ENCODE measurements around the gene JADE3.

Gene JADE3

DNA sequence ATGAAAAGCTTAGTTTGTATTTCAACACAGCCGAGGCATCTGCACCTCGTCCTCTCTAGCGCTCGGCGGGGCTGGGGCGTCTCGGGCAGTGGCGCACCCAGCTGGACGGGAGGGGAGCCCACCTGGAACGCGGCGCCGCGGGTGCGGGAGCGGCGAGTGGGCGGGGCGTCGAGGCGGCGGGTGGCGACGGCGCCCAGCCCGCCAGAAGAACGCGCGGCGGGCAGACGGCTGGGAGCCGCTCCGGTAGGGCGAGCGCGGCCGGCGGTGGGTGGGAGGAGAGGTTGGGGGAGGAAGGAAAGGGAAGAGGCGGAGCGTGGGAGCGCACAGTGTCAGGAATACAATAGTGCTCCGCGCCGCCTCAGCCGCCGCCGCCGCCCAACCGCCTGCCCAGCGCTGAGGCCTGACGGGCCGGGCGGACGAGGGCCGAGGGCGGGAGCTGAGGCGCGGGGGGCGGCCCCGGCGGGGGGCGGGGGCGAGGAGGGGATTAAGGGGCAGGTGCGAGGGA is at the start of gene JADE3:
TSS of gene JADE3 (plus strand) at position 324 of the 505 bp plus-strand sequence. CDS start 72,474 bp downstream, outside the sequence.
- DNase-seq (ENCODE audit: low read depth in 2 of 2): no peak

DNA sequence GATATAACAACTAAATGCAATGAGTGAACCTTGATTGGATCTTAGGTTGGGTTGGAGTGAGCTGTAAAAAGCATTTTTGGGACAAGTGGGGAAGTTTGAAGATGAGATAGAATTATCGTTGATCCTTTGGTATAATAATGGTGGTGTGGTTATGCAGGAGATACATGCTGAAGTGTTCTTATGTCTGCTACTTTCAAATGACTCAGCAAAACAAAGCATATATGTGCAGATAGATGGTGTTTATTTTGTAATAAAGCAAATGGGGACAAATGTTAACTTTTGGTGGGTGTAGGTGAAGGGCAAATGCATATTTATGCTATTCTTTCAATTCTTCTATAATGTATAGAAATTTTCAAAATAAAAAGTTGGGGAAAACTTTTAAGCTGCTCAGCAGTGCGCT is 49.1 kb upstream of the JADE3 start:
- no peak for DNase-seq (ENCODE audit: low read depth in 2 of 2)

DNA sequence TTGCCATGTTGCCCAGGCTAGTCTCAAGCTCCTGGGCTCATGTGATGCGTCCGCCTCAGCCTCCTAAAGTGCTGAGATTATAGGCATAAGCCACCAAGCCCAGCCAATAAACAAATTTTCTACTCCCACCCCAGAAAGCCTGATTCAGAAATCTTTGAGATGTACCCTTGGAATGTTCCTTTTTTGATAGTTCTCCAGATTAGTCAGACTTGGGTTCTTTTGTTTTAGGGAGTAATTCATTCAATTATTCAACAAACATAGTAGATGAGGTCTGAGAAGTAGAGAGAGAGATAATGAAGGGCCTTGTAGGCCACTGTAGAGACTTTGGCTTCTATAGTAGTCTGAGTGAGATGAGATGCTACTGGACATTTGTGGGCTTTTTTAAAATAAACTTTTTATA is 47.6 kb upstream of the JADE3 start:
- no peak for DNase-seq (ENCODE audit: low read depth in 2 of 2)

DNA sequence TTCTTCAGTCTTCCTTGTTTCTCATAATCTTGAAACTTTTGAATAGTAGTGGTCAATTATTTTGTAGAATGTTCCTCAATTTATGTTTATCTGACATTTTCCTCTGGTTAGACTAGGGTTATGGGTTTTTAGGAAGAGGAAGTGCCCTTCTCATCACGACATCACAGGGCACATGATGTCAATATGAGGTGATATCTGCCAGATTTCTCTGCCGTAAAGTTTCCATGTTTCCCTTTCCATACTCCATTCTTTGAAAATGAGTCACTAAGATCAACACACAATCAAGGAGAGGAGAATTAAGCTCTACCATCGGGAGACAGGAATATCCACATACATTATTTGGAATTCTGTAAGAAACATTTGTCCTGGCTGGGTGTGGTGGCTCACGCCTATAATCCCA is 46.9 kb upstream of the JADE3 start:
- DNase-seq (ENCODE audit: low read depth in 2 of 2): no peak

DNA sequence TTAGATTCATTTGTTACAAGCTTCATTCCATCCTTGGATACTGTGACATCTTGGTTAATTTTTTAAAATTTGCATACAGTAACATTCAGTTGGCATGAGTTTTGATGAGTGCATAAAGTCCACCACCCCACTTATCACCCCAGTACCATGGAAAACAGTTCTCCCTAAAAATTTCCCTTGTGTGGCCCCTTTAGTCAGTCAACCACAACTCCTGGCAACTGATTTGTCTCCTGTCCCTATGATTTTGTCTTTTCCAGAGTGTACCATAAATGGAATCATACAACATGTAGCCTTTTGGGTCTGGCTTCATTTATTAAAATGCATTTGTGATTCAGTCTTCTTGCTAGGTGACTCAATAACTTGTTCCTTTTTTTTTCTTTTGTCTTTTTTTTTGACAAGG is 45.5 kb upstream of the JADE3 start:
- no peak for DNase-seq (ENCODE audit: low read depth in 2 of 2)

DNA sequence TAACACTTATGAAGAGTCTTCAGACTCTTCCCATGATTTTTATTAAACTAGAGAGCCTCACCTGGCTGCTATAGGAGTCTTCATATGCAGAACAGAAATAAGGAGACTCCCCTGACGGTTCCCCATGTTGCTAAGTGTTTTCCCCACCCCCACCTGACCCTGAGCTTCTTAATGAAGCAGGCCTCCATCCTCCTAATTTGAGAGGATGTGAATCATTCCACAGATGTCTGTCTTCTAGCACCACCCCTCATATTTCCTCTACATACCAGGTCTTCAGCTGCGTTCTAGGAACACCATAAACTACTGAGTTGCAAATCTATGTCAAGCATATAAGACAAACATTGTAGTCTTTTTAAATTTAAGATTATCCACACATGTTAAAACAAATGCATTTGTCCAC is 38.5 kb upstream of the JADE3 start:
- DNase-seq (ENCODE audit: low read depth in 2 of 2): no peak

DNA sequence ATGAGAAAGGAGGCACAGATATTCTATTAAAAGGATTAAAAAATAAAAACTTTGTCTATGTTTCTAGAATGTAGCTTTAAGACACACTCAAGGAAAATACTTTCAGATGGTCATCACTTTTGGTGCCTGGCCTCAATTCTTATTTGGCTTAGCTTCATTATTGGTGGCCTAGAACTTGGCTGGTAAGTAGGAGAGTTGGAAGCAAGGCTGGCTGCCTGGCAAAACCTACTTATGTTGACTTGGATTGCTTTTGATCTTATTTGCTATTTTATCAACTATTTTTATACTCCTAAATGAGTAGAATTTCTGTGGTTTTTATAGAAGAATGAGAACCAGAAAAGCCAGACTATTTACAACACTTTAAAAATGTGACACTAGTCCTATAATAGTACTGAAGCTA is 35.3 kb upstream of the JADE3 start:
- DNase-seq (ENCODE audit: low read depth in 2 of 2): no peak

DNA sequence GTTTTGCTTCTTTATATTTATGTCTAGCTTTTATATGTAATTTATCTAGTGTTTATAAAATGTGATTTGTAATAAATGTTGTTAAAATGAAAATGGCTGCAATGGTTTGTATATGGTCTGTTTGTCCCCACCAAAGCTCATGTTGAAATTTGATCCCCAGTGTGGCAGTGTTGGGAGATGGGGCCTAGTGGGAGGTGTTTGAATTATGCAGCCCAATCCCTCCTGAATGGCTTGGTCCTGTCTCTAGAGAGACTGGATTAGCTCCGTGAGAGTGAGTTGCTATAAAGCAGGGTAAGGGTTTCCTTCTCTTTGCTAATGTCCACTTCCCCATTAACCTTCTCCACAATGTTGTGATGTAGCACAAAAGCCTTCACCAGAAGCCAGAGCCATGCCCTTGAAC is 30.0 kb upstream of the JADE3 start:
- no peak for DNase-seq (ENCODE audit: low read depth in 2 of 2)

DNA sequence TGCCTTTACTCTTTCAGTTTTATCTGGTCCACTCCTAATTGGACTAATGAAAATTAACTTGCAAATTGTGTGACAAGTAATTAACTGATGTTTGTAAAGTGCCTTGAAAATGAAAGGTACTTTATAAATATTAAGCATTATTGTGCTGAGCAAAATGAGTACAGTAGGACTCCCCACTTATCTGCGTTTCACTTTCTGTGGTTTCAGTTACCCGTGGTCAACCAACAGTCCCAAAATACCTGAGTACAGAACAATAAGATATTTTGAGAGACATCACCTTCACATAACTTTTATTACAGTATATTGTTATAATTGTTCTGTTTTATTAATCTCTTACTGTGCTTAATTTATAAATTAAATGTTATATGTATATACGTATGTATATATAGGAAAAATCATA is 27.4 kb upstream of the JADE3 start:
- DNase-seq (ENCODE audit: low read depth in 2 of 2): no peak

DNA sequence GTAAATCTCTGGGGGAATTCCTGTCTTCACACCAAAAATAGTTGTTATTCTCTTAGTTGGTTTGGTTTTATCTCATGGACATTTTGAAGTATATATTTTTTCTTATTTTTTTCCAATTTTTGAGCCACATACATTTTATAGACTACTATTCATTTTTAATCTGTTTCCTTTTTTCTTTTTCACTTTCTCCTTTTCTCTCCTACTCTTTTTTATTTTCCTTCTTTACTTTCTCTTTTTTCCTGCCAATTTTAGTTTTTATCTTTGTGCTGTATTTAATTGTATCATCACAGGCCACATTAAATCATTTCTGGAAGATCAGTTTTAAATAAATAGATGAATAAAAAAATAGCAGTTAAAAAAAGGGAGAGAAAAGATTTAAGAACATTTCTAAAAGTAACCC is 14.0 kb upstream of the JADE3 start:
- DNase-seq (ENCODE audit: low read depth in 2 of 2): no peak

DNA sequence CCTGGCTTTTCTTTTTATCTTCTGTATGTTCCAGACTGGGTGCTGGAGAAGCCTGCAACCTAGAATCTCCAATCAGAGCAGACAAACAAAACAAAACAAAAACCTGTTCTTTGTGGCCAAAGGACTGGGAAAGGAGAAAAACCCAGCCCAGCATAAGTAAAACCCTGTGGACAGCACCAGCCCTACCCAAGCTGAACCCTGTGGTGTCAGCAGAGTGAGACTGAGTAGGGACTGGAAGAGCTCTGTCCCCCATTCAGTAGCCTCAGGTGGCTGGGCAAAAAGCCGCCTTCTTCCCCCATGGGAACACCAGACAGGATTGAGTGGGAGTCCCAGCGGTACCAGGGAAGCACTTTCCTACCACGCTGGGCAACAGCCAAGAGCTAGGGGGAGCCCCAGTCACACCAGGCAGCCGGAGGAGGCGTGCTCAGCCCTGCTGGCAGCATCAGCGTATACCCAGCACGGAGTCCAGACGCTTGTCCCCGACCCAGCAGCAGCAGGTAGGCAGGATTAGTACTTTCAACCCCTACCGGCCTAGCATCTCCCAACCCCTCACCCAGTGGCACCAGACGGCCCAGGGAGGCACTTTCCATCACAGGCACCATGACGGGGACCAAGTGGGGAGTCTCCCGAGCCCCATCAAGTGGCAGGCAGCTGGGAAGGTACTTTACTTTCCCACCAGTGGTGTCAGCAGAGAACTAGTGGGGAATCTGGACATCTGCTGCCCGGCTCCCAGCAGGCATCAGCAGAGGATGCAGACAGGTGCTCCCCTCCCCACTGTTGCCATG is 8.6 kb upstream of the JADE3 start:
- peak in 1 of 2 donors; percentile 9 for DNase-seq (ENCODE audit: low read depth in 2 of 2)

DNA sequence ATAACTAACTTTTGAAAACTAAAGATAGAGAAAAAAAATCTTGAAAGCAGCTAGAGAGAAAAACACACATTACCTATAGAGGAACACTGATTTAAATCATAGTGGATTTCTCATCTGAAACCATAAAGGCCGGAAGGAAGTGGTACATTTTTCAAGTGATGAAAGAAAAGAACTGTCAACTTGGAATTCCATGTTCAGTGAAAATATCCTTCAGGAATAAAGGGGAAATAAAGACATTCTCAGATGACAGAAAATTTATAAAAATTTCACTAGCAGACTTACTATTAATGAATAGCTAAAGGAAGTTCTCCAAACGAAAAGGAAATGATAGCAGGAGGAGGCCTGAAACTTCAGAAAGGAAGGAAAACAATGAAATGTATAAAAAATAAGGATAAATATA is 7.6 kb upstream of the JADE3 start:
- DNase-seq (ENCODE audit: low read depth in 2 of 2): no peak

DNA sequence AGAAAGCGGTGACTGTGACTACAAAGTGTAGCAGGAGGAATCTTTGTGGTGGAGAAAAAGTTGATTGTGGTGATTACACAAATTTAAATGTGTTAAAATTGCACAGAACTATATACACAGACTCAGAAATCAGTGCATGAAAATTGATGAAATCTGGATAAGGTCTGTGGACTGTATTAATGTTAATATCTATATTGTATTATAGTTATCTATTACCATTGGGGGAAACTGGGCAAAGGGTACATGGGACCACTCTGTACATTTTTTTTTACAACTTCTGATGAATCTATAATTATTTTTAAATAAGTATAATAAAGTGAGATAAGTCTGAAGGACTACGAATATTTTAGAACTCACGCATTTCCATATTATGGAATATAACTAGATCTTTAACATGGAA is 1.8 kb upstream of the JADE3 start:
- DNase-seq (ENCODE audit: low read depth in 2 of 2): no peak

DNA sequence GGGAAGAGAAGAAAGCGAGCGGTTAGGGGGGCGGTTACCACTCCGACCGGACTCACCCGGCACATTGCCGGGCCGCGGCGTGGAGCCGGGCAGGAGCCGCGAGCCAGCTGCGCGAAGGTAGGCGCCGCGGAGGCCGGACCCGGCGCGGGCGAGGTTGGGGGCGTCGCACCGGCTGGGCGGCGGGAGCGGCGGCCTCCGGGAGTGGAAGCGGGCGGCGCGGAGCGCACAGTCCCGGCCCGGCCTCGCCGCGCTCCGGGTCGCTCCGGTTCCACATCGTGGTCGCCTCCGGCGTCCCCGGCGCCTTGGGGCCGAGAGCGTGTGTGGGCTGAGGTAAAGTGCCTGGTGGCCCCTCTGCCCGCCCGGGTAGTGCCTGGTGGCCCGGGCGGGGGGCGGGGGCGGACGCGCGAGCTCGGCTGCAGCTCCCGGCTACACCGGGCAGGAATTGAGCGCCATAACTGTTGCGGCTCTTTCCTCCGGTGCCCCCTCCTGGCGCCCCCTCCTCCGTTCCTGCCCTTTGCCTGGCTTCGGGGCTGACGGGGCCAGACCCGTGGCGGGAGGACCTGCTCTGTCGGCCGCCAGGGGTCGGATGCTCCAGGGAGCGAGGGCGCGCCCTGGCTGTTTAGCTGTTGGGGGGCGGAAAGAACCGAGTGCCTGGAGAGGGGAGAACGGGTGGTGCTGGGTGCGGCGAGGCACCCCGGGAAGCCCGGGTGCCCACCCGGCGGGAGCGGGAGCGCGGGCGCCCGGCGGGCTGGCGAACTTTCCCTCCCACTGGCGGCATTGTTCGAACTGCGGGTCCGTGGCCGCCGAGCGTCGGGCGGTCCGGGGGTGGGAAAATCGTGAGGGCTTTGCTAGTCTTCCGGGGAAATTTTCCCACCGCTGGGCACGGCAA is 626 bp downstream of the JADE3 start:
- no peak for DNase-seq (ENCODE audit: low read depth in 2 of 2)

DNA sequence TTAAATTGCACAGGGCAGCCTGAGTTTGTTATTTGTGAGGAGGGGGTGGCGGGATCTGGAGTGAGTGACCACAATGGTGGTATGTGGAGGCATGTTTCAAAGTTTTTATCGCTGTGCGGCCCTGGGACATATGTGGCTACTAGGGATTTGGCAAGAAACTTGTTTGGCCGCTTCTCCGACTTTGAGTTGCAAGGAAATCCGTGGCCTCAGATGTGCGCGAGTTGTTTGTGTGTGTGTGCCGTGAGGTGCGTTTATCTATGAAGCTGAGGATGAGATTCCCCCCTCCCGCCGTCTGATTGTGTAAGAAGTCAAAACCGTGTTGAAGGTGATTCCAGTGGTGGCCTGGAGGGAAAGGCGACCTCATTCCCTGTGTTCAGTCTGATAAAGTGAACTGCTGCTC is 1.4 kb downstream of the JADE3 start:
- DNase-seq (ENCODE audit: low read depth in 2 of 2): no peak

DNA sequence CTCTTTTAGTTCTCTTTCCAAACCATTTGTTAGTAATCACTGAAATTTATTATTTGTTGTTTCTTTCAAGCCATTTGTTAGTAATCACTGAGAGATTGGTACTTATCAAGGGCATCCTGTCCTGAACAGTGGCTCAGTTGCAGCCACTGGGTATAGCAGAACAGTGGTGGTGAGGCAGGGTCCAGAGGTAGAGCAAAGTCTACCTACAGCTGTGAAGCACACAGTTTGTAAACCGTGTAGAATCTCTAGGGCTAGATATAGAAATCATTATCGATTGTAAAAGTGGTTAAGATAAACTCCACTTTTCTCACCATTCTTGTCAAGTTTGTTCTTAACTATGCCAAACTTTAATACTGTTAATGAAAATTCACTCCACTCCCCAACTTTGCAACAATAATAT is 4.1 kb downstream of the JADE3 start:
- no peak for DNase-seq (ENCODE audit: low read depth in 2 of 2)

DNA sequence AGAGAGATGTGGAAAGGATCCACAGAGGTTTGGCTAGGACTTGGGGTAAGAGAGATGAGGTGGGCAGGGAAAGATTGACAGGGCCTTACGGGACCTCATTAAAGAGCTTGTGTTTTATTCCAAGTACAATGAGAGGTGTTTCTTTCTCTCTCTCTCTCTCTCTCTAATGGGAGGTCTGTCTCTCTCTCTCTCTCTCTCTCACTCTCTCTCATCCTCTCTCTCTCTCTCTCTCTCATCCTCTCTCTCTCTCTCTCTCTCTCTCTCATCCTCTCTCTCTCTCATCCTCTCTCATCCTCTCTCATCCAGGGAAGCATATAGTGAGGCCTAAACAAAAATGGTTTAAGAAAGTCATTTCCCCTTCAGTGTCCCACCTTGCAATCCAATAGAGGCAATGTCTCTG is 5.4 kb downstream of the JADE3 start:
- DNase-seq (ENCODE audit: low read depth in 2 of 2): no peak

DNA sequence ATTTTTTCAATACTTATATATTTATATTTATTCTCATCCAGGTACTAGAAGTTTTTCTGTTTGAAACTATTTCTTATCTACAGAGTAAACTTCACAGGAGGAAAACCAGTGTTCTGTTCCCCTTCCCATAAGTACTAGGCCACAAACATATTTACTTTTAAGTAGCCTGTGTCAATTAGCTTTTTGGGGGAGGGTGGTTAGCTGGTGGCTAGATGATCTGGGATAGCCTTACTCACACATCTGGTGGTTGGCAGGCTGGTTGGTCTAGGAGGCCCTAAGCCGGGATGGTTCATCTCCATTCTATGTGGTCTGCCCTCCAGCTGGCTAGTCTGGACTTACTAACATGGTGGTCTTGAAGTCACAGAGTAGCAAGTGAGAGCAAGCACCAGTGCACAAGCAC is 6.2 kb downstream of the JADE3 start:
- no peak for DNase-seq (ENCODE audit: low read depth in 2 of 2)

DNA sequence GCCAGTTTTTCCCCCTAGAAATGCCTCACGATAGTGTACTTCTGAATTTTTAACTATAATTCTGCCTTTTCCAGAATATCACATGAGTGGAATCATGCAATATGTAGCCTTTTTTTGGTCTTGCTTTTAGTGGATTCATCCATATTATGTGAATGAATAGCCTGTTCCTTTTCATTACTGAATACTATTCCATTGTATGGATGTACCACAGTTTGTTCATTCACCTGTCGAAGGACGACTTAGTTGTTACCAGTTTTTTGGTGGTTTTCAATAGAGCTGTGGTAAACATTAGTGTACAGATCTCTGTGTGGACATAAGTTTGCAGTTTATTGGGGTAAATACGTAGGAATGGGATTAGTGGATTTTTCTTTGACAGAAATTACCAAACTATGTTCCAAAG is 8.0 kb downstream of the JADE3 start:
- no peak for DNase-seq (ENCODE audit: low read depth in 2 of 2)

DNA sequence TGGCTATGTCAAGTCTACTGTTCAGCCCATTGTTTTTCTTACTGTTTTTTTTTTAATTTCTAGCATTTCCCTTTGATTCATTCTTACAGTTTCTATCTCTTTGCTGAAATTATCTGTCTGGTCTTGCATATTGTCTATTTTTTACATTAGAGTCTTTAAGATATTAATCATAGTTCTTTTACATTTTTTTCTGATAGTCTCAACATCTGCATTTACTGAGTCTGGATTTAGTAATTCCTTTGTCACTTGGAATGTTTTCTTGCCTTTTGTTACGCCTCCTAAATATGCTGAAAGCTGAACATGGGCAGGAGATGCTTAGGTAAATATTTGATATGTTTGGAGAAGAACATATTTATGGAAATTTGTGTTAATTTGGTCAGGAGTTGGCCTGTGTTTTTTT is 10.4 kb downstream of the JADE3 start:
- DNase-seq (ENCODE audit: low read depth in 2 of 2): no peak

DNA sequence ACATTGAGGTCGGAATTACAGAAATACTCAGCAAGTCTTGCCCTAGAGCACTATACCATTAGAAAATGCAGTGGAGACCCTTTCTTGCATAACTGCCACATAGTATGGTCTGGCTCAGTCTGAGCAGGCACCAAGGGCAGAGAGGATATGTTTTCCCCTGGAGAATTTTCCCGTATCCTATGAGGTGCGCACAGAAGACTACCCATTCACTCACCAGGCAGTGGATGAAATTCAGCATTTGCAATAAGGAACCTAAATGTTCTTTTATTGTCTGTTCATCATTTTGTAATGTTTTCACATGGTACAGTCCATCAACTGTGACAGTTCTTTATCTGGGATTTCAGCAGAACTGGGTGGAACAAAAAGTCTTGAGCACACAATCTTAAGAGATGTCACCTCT is 15.5 kb downstream of the JADE3 start:
- no peak for DNase-seq (ENCODE audit: low read depth in 2 of 2)

DNA sequence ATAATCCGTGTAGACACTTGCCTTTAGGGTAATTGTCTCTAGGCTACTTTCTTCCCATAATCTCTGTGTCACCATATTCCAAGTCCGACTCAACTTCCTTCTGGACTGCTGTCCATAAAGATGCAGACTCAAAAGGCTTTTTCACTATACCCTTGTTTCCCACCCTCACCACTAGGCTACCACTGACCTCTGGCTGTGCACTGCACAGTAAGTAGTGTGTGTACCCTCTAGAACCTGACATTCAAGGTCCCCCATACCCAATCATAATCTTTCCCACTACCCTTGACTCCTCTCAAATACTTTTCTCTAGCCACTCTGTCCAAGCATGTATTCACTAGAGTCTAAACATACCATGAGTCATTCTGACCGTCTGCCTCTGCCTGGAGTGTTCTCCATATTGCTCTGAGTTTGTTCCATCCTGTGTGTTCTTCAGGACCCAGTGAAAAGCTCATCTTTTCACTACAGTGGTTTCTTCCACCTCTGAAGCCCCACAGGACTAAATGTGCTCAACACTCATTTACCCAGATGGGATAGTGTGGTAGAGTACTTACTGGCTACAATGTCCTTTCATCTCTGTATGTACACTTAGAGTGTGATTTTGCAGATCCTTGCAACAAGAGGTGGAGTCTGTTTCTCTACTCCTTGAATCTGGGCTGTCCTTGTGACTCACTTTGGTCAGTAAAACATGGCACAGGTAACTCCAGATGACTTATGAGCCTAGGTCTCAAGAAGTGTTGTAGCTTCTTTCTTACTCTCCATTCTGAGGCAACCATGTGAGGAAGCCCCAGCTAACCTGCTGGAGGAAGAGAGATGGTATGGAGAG is 17.4 kb downstream of the JADE3 start:
- no peak for DNase-seq (ENCODE audit: low read depth in 2 of 2)

Measured in stimulated activated CD8-positive, alpha-beta memory T cell treated with anti-CD3 and anti-CD28 coated beads, Interleukin-7, amount 100 ng/mL, for 1 hour (primary cell).